Subcutaneous abdominal adipose tissue (tissue), 5 donors: ENCODE measurements around the gene VSTM2L.

Experiments
- H3K27ac ChIP-seq: one replicate; pipeline ENCODE4 v1.7.0; 2013; ENCODE audit warnings: low read depth, mild to moderate bottlenecking, inconsistent platforms, low read length, moderate library complexity
- H3K27me3 ChIP-seq, 5 donors: one replicate each; pipeline ENCODE4 v1.7.0; 2013; ENCODE audit warnings: low read length in 5 of 5, inconsistent platforms in 1 of 5; ENCODE audit not compliant: control insufficient read depth in 5 of 5, insufficient read depth in 4 of 5
- H3K36me3 ChIP-seq, 5 donors: one replicate each; pipeline ENCODE4 v1.7.0; 2013; ENCODE audit warnings: low read length in 5 of 5; ENCODE audit not compliant: control insufficient read depth in 5 of 5, insufficient read depth in 5 of 5
- H3K4me1 ChIP-seq, 5 donors: one replicate each; pipeline ENCODE4 v1.7.0; 2013; ENCODE audit warnings: low read length in 5 of 5, mild to moderate bottlenecking in 3 of 5, moderate library complexity in 1 of 5; ENCODE audit not compliant: control insufficient read depth in 5 of 5, insufficient read depth in 5 of 5
- H3K4me3 ChIP-seq, 5 donors: one replicate each; pipeline ENCODE4 v1.7.0; 2013; ENCODE audit warnings: low read length in 5 of 5, low read depth in 1 of 5
- H3K9ac ChIP-seq, 5 donors: one replicate each; pipeline ENCODE4 v1.7.0; 2013; ENCODE audit warnings: low read length in 5 of 5, mild to moderate bottlenecking in 4 of 5, moderate library complexity in 3 of 5
- H3K9me3 ChIP-seq, 5 donors: one replicate each; pipeline ENCODE4 v1.7.0; 2013; ENCODE audit warnings: low read length in 5 of 5; ENCODE audit not compliant: control insufficient read depth in 5 of 5
- donor health status: healthy.
- donor health status: healthy.
- donor health status: healthy.
- donor health status: healthy.
- donor health status: healthy.

Gene VSTM2L

DNA sequence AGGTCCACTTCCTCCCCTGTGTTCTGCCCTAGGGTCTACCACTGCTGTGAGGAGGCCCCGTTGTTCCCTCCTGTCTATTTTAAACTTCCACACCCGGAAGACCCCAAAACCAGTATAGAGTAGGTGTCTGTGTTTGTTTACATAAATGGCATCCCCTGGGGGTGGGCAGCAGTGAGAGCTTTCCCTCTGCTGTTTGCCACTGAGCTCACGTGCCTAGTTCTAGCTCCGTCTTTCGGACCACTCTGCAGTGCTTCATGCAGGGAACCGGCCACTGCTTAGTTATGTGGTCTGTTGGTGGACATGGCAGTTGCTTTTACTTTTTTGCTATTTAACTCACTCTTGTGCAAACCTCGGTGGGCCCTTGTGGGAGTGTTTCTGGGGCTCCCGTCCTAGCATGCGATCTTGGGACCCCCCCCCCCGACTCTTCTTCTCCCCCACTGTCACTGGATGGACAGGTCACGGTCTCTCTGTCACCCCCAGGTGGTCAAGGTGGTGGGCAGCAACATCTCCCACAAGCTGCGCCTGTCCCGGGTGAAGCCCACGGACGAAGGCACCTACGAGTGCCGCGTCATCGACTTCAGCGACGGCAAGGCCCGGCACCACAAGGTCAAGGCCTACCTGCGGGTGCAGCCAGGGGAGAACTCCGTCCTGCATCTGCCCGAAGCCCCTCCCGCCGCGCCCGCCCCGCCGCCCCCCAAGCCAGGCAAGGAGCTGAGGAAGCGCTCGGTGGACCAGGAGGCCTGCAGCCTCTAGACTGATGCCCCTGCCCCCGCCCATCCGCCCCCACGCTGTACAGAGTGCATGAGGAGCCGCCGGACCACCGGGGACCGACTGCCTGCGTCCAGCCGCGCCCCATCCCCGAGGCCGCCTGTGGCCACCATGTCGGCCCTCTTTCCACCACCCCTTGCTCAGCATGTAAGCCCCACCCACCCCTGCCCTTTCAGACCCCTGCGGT, 40.9 kb downstream of the VSTM2L start:
- Histone ChIP-seq H3K36me3 (no peaks in the 10 kb centered on the region), H3K9ac (no peak overlapping the region), H3K4me1 (no peaks in the 10 kb centered on the region), H3K4me3 (no peak overlapping the region), H3K27me3 (peaks cover 0 to 5% (median 0%) of the 10 kb centered on the region in 5 donors), H3K9me3 (peaks cover 0 to 9% (median 7%) of the 10 kb centered on the region in 5 donors), H3K27ac (no peak overlapping the region)

- H3K27me3 ChIP-seq, result peaks cover 0 to 5% (median 0%) of the 10 kb centered on the region in 5 donors
- H3K4me3 ChIP-seq, result no peak overlapping the region
- H3K27ac ChIP-seq, result no peak overlapping the region
- no peaks in the 10 kb centered on the region for H3K4me1 ChIP-seq
- peaks cover 0 to 9% (median 7%) of the 10 kb centered on the region in 5 donors for H3K9me3 ChIP-seq
- no peak overlapping the region for H3K9ac ChIP-seq
- H3K36me3 ChIP-seq, result no peaks in the 10 kb centered on the region
These were observed 41.6 kb downstream of the VSTM2L start for GRCh38 chr20:37944456-37944981.

DNA sequence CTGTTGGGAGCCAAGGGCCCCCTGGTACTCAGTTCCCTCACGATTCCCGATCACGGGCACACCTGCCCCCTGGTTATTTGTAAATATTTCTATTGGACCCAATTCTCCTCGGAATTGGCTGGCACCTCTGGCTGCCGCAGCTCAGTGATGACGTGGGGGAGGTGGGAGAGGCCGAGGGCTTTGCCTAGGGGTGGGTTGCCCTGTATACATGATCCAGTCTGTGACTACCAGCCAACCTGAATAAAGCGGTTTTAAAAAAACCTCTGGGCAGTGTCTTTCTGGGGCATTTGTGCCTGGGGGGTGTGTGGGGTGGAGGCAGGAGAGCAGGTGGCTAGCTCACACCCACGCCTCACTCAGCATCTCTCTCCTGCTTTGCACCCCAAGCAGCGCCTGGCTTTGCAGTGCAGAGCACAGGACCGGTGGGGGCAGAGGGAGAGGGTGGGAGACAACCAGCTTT, 42.2 kb downstream of the VSTM2L start:
- Histone ChIP-seq H3K27ac (no peak overlapping the region), H3K36me3 (no peaks in the 10 kb centered on the region), H3K9ac (no peak overlapping the region), H3K9me3 (peaks cover 0 to 9% (median 7%) of the 10 kb centered on the region in 5 donors), H3K4me3 (no peak overlapping the region), H3K4me1 (no peaks in the 10 kb centered on the region), H3K27me3 (peaks cover 0 to 5% (median 0%) of the 10 kb centered on the region in 5 donors)

- peaks cover 0 to 5% (median 0%) of the 10 kb centered on the region in 5 donors for H3K27me3 ChIP-seq
- H3K4me1 ChIP-seq, result no peaks in the 10 kb centered on the region
- no peak overlapping the region for H3K9ac ChIP-seq
- H3K36me3 ChIP-seq, result no peaks in the 10 kb centered on the region
- H3K9me3 ChIP-seq, result peaks cover 0 to 8% (median 7%) of the 10 kb centered on the region in 5 donors
- no peak overlapping the region for H3K27ac ChIP-seq
- H3K4me3 ChIP-seq, result no peak overlapping the region
These were observed 44.0 kb downstream of the VSTM2L start for GRCh38 chr20:37946946-37947345.

GRCh38 chr20:37947943-37948342, 45.0 kb downstream of the VSTM2L start:
- Histone ChIP-seq H3K36me3 (no peaks in the 10 kb centered on the region), H3K27ac (no peak overlapping the region), H3K9ac (no peak overlapping the region), H3K27me3 (peaks cover 0 to 5% (median 0%) of the 10 kb centered on the region in 5 donors), H3K4me1 (no peaks in the 10 kb centered on the region), H3K4me3 (no peak overlapping the region), H3K9me3 (peaks cover 0 to 8% (median 7%) of the 10 kb centered on the region in 5 donors)

DNA sequence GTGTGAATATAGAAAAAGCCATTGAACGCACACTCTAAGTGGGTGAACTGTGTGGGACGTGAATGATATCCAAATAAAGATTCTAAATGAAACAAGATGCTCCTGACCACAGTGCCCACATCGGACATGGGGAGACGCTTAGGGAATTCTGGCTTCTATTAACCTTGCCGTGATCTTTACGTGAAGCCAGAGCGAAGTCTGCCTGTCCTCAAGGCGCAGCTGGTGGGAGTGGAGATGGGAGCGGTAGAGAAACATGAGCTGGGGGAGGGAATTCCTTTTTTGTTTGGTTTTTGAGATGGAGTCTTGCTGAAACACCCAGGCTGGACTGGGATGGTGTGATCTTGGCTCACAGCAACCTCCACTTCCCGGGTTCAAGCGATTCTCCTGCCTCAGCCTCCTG, 46.0 kb downstream of the VSTM2L start:
- Histone ChIP-seq H3K4me3 (no peak overlapping the region), H3K9ac (no peak overlapping the region), H3K27ac (no peak overlapping the region), H3K9me3 (peaks cover 0 to 8% (median 7%) of the 10 kb centered on the region in 5 donors), H3K4me1 (no peaks in the 10 kb centered on the region), H3K27me3 (peaks cover 0 to 5% (median 0%) of the 10 kb centered on the region in 5 donors), H3K36me3 (no peaks in the 10 kb centered on the region)

- peaks cover 0 to 3% (median 0%) of the 10 kb centered on the region in 5 donors for H3K9me3 ChIP-seq
- no peak overlapping the region for H3K9ac ChIP-seq
- H3K27ac ChIP-seq, result no peak overlapping the region
- no peaks in the 10 kb centered on the region for H3K36me3 ChIP-seq
- peaks cover 0 to 6% (median 0%) of the 10 kb centered on the region in 5 donors for H3K27me3 ChIP-seq
- no peak overlapping the region for H3K4me3 ChIP-seq
- H3K4me1 ChIP-seq, result no peaks in the 10 kb centered on the region
These were observed 51.3 kb downstream of the VSTM2L start for GRCh38 chr20:37954190-37954589.

GRCh38 chr20:37954626-37955025, 51.7 kb downstream of the VSTM2L start:
- Histone ChIP-seq H3K9ac (no peak overlapping the region), H3K4me3 (no peak overlapping the region), H3K27ac (no peak overlapping the region), H3K9me3 (peaks cover 0 to 4% (median 0%) of the 10 kb centered on the region in 5 donors), H3K4me1 (no peaks in the 10 kb centered on the region), H3K27me3 (peaks cover 0 to 6% (median 0%) of the 10 kb centered on the region in 5 donors), H3K36me3 (no peaks in the 10 kb centered on the region)

GRCh38 chr20:37955511-37955910, 52.6 kb downstream of the VSTM2L start:
- Histone ChIP-seq H3K36me3 (no peaks in the 10 kb centered on the region), H3K4me1 (no peaks in the 10 kb centered on the region), H3K27ac (no peak overlapping the region), H3K4me3 (no peak overlapping the region), H3K27me3 (peaks cover 0 to 6% (median 0%) of the 10 kb centered on the region in 5 donors), H3K9ac (no peak overlapping the region), H3K9me3 (peaks cover 0 to 4% (median 0%) of the 10 kb centered on the region in 5 donors)

DNA sequence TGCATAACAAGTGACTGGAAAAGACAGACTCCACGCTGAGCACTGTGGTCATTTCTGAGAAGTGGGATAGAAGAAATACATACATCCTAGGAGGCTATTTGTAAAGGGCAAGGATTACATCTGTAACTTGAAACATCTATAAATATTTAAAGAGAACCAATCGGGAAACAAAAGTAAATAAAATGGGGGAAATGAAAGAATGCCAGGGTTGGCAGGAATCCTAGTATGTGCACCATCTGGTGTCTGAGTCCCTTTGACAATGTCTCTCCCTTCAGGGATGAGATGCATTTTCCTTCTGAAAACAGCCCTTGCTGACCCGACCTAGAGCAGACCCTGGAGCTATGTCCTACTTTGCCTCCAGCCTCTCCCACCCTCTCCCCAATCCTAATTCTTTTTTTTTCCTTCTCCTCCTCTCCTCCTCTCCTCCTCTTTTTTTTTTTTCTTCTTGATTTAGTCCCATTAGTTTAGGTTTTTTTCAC, 53.2 kb downstream of the VSTM2L start:
- Histone ChIP-seq H3K4me3 (no peak overlapping the region), H3K36me3 (no peaks in the 10 kb centered on the region), H3K9ac (no peak overlapping the region)

More for the DNA sequence above, 53.2 kb downstream of the VSTM2L start:
- Histone ChIP-seq H3K9me3 (peaks cover 0 to 4% (median 0%) of the 10 kb centered on the region in 5 donors), H3K4me1 (no peaks in the 10 kb centered on the region), H3K27me3 (peaks cover 0 to 6% (median 0%) of the 10 kb centered on the region in 5 donors), H3K27ac (no peak overlapping the region)
